OCI-LY1 (cell line): Measurements from ENCODE around the gene PRKCH.

Experiments used
- H2AFZ ChIP-seq: fragments of 200-600 bp; sonication (generic), shearing (Covaris generic); 2 replicates; pipeline ENCODE4 v1.6.0; 2014; ENCODE audit warnings: antibody characterized with exemption, mild to moderate bottlenecking, low read length
- H3F3A ChIP-seq: fragments of 200-600 bp; sonication (generic), shearing (Covaris generic); 2 replicates; pipeline ENCODE4 v1.6.0; 2014; ENCODE audit warnings: mild to moderate bottlenecking, antibody characterized with exemption, low read length, moderate library complexity; ENCODE audit not compliant: insufficient read depth
- H3K27ac ChIP-seq: fragments of 200-600 bp; sonication (generic); 2 replicates; pipeline ENCODE4 v1.5.1; 2014; ENCODE audit warnings: low read length, mixed run types, mild to moderate bottlenecking, low read depth; ENCODE audit not compliant: poor library complexity, severe bottlenecking
- H3K27me3 ChIP-seq: fragments of 200-600 bp; sonication (generic); 2 replicates; pipeline ENCODE4 v1.6.0; 2014; ENCODE audit warnings: antibody characterized with exemption, mild to moderate bottlenecking, low read length, moderate library complexity; ENCODE audit not compliant: insufficient read depth
- H3K36me3 ChIP-seq: fragments of 200-600 bp; sonication (generic); 2 replicates; pipeline ENCODE4 v1.6.1; 2014; ENCODE audit warnings: mild to moderate bottlenecking, antibody characterized with exemption, low read length, moderate library complexity, mixed read lengths; ENCODE audit not compliant: insufficient read depth
- H3K4me1 ChIP-seq: fragments of 200-600 bp; sonication (generic); 2 replicates; pipeline ENCODE4 v1.5.1; 2014; ENCODE audit warnings: mild to moderate bottlenecking, low read length, moderate library complexity; ENCODE audit not compliant: insufficient read depth, severe bottlenecking
- H3K4me2 ChIP-seq: fragments of 200-600 bp; sonication (generic), shearing (Covaris generic); 2 replicates; pipeline ENCODE4 v1.6.1; 2014; ENCODE audit warnings: low read length
- H3K4me3 ChIP-seq: fragments of 200-600 bp; sonication (generic); 2 replicates; pipeline ENCODE4 v1.5.1; 2014; ENCODE audit warnings: low read length, low read depth, mild to moderate bottlenecking, mixed read lengths; ENCODE audit not compliant: poor library complexity, severe bottlenecking
- H3K79me2 ChIP-seq: fragments of 200-600 bp; shearing (Covaris generic); 2 replicates; pipeline ENCODE4 v1.6.1; 2016; ENCODE audit warnings: mixed run types, low read length, mixed read lengths; ENCODE audit not compliant: insufficient read depth
- H3K9ac ChIP-seq: fragments of 200-600 bp; sonication (generic), shearing (Covaris generic); 2 replicates; pipeline ENCODE4 v1.6.1; 2014; ENCODE audit warnings: mild to moderate bottlenecking, low read length, mixed read lengths
- H3K9me2 ChIP-seq: fragments of 200-600 bp; sonication (generic), shearing (Covaris generic); 2 replicates; pipeline ENCODE4 v1.6.1; 2014; ENCODE audit warnings: low read depth, mild to moderate bottlenecking, low read length, mixed read lengths
- H3K9me3 ChIP-seq: fragments of 200-600 bp; shearing (Covaris generic); 2 replicates; pipeline ENCODE4 v1.6.1; 2014; ENCODE audit warnings: low read length, mixed read lengths
- H4K20me1 ChIP-seq: fragments of 200-600 bp; sonication (generic), shearing (Covaris generic); 2 replicates; pipeline ENCODE4 v1.6.0; 2016; ENCODE audit warnings: mild to moderate bottlenecking, low read length; ENCODE audit not compliant: insufficient read depth
- EZH2 ChIP-seq: fragments of 200-600 bp; sonication (generic), shearing (Covaris generic); IDR thresholded peaks from 2 replicates; pipeline ENCODE4 v1.8.0; 2017; ENCODE audit warnings: borderline replicate concordance, mixed run types, mild to moderate bottlenecking, antibody characterized with exemption, low read length, moderate library complexity, mixed read lengths
- TF ChIP-seq, protein P1 (sequence below): fragments of 200-600 bp; sonication (generic), shearing (Covaris generic); IDR thresholded peaks from 2 replicates; pipeline ENCODE4 v1.5.1; 2017; ENCODE audit warnings: mild to moderate bottlenecking, antibody characterized with exemption, low read length, moderate library complexity, mixed read lengths

The PRKCH gene

GRCh38 chr14:61458766-61459165, 137.4 kb downstream of the PRKCH start:
- Histone ChIP-seq H3K27me3 (no peaks in the 10 kb centered on the region), H3K9me2 (no peaks in the 10 kb centered on the region), H3K4me2 (no peak overlapping the region), H2AFZ (no peak overlapping the region), H3K79me2 (no peaks in the 10 kb centered on the region), H3K9me3 (no peaks in the 10 kb centered on the region), H3F3A (no peaks in the 10 kb centered on the region), H3K36me3 (no peaks in the 10 kb centered on the region), H3K4me3 (no peak overlapping the region), H3K4me1 (peaks cover 37% of the 10 kb centered on the region), H3K27ac (no peak overlapping the region), H3K9ac (no peak overlapping the region), H4K20me1 (no peaks in the 10 kb centered on the region)
- TF ChIP-seq, protein P1, sequence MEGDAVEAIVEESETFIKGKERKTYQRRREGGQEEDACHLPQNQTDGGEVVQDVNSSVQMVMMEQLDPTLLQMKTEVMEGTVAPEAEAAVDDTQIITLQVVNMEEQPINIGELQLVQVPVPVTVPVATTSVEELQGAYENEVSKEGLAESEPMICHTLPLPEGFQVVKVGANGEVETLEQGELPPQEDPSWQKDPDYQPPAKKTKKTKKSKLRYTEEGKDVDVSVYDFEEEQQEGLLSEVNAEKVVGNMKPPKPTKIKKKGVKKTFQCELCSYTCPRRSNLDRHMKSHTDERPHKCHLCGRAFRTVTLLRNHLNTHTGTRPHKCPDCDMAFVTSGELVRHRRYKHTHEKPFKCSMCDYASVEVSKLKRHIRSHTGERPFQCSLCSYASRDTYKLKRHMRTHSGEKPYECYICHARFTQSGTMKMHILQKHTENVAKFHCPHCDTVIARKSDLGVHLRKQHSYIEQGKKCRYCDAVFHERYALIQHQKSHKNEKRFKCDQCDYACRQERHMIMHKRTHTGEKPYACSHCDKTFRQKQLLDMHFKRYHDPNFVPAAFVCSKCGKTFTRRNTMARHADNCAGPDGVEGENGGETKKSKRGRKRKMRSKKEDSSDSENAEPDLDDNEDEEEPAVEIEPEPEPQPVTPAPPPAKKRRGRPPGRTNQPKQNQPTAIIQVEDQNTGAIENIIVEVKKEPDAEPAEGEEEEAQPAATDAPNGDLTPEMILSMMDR, result no peak
- TF ChIP-seq EZH2, result no peak

DNA sequence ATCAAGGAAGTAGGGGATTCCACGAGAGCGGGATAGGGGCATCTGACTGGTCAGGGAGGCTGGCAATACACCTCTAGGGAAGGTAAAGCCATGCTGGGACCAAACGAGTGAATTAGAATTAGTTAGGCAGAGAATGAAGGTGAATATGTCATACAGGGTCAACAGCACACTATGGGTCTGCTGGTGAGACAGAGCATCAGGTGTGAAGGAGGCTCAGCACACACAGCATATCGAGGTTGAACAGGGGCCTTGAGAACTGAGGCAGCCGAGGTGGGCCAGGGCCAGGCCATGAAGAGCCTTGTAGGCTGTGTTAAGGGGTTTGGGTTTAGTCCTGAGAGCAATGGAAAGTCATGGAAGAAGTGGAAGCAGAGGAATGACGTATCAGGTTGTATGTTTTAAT, 137.8 kb downstream of the PRKCH start:
- Histone ChIP-seq H3K36me3 (no peaks in the 10 kb centered on the region), H3F3A (no peaks in the 10 kb centered on the region), H3K4me2 (no peak overlapping the region), H3K27ac (no peak overlapping the region), H3K79me2 (no peaks in the 10 kb centered on the region), H3K9ac (no peak overlapping the region), H3K9me2 (no peaks in the 10 kb centered on the region), H3K4me1 (peaks cover 41% of the 10 kb centered on the region), H3K9me3 (no peaks in the 10 kb centered on the region), H3K27me3 (no peaks in the 10 kb centered on the region), H2AFZ (no peak overlapping the region), H3K4me3 (no peak overlapping the region), H4K20me1 (no peaks in the 10 kb centered on the region)
- no peak for TF ChIP-seq EZH2
- TF ChIP-seq, protein P1, result no peak

DNA sequence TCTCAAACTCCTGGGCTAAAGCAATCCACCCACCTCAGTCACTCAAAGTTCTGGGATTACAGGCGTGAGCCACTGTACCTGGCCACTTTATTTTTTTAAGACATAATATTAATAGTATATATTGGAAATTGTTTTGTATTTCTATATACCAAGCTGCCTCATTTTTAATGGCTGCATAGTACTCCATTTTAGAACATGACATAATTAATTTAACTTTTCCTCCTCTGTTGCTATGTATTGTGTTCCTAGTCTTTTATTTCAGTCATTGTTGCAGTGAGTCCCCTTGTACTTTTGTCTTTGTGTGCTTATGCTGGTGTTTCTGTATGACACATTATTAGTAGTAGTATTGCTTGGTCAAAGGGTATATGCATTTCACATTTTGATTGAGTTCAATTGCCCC, 138.7 kb downstream of the PRKCH start:
- no peaks in the 10 kb centered on the region for H4K20me1 ChIP-seq
- H3K4me3 ChIP-seq, result no peak overlapping the region
- no peak overlapping the region for H2AFZ ChIP-seq
- H3K9ac ChIP-seq, result no peak overlapping the region
- H3K27ac ChIP-seq, result no peak overlapping the region
- no peak overlapping the region for H3K4me2 ChIP-seq
- no peaks in the 10 kb centered on the region for H3K27me3 ChIP-seq
- H3F3A ChIP-seq, result no peaks in the 10 kb centered on the region
- H3K9me2 ChIP-seq, result no peaks in the 10 kb centered on the region
- no peak for TF ChIP-seq EZH2
- TF ChIP-seq, protein P1, result no peak
- H3K36me3 ChIP-seq, result no peaks in the 10 kb centered on the region
- no peaks in the 10 kb centered on the region for H3K9me3 ChIP-seq
- no peaks in the 10 kb centered on the region for H3K79me2 ChIP-seq
- H3K4me1 ChIP-seq, result peaks cover 41% of the 10 kb centered on the region
